Measurements from ENCODE around the gene LTBP4.

Gene LTBP4

GRCh38 chr19:40592170-40592569, 9.0 kb upstream of the LTBP4 start:
- no peak for TF ChIP-seq ZFX (IDR thresholded peaks at IDR 0.05; ENCODE audit: borderline replicate concordance)
- TF ChIP-seq, protein P1, sequence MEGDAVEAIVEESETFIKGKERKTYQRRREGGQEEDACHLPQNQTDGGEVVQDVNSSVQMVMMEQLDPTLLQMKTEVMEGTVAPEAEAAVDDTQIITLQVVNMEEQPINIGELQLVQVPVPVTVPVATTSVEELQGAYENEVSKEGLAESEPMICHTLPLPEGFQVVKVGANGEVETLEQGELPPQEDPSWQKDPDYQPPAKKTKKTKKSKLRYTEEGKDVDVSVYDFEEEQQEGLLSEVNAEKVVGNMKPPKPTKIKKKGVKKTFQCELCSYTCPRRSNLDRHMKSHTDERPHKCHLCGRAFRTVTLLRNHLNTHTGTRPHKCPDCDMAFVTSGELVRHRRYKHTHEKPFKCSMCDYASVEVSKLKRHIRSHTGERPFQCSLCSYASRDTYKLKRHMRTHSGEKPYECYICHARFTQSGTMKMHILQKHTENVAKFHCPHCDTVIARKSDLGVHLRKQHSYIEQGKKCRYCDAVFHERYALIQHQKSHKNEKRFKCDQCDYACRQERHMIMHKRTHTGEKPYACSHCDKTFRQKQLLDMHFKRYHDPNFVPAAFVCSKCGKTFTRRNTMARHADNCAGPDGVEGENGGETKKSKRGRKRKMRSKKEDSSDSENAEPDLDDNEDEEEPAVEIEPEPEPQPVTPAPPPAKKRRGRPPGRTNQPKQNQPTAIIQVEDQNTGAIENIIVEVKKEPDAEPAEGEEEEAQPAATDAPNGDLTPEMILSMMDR (IDR thresholded peaks at IDR 0.05): no peak
- H3K27ac ChIP-seq: peak overlapping the region; percentile 54

- H3K27ac ChIP-seq: no peak overlapping the region
- no peak for TF ChIP-seq ZFX (IDR thresholded peaks at IDR 0.05; ENCODE audit: borderline replicate concordance)
- TF ChIP-seq, protein P1 (IDR thresholded peaks at IDR 0.05): no peak
Measured at GRCh38 chr19:40594255-40594654, 6.9 kb upstream of the LTBP4 start.

DNA sequence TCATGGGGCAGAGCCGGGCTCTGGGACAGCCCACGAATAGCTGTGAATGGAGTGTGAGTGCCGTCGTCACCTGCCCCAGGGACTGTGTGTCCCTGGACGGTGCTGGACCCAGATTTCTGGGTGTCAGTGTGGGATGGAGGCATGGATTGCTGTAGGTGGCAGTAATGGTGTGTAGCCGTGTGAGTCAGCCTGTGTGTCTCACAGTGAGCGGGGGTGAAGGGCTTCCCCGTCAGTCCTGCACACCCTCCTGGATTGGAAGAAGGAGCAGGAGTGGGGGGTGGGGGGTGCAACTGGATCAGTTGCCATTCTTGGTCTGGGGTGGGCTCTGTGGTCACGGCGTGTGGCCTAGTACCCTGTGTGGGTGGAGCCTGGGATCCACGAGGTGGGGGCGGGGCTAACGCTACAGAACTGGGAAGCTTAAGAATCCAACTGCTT, 6.5 kb upstream of the LTBP4 start:
- TF ChIP-seq, protein P1 (IDR thresholded peaks at IDR 0.05): no peak
- no peak for TF ChIP-seq ZFX (IDR thresholded peaks at IDR 0.05; ENCODE audit: borderline replicate concordance)
- no peak overlapping the region for H3K27ac ChIP-seq

DNA sequence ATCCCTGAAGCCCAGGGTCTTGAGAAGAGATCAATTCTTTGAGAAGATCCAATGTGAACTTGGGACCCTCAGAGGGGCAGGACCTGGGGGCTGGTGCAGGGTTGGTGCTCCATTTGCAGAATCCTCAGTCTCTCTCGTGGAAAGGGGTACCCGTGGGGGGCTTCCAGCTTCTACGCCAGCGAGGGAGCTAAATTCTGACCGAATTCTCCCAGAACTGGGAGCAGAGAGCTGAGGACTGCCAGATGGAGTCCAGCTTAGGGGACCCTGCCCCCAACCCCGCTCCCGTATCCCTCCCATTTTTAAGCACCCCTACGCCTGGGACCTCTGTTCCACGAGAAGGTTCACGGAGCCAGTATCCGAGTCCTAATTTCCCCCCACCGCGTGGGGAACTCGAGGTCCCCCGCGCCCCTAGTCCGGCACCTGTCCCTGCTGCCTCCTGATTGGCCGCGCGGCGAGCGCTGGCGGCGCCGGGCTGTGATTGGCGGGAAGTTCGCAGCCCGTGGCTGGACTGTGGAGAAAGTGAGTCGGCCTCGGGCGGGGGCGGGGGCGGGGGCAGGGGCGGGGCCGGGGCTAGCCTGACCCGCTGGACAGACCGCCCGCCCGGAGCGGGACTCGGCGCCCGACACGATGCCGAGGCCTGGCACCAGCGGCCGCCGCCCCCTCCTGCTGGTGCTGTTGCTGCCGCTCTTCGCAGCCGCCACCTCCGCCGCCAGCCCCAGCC, 4.4 kb upstream of the LTBP4 start:
- H3K27ac ChIP-seq: peak overlapping the region; percentile 56; the same call in 1 of the 2 replicates

GRCh38 chr19:40597329-40597838, 3.8 kb upstream of the LTBP4 start:
- TF ChIP-seq ZFX (IDR thresholded peaks at IDR 0.05; ENCODE audit: borderline replicate concordance): no peak
- peak overlapping the region; percentile 56; the same call in 1 of the 2 replicates for H3K27ac ChIP-seq

More for the DNA sequence above, 4.4 kb upstream of the LTBP4 start:
- no peak for TF ChIP-seq ZFX (IDR thresholded peaks at IDR 0.05; ENCODE audit: borderline replicate concordance)
- TF ChIP-seq, protein P1 (IDR thresholded peaks at IDR 0.05): no peak

- TF ChIP-seq, protein P1 (IDR thresholded peaks at IDR 0.05): peak; percentile 97
- no peak for TF ChIP-seq ZFX (IDR thresholded peaks at IDR 0.05; ENCODE audit: borderline replicate concordance)
- H3K27ac ChIP-seq: peak overlapping the region; percentile 56
Measured at GRCh38 chr19:40598121-40598917, 2.9 kb upstream of the LTBP4 start.

DNA sequence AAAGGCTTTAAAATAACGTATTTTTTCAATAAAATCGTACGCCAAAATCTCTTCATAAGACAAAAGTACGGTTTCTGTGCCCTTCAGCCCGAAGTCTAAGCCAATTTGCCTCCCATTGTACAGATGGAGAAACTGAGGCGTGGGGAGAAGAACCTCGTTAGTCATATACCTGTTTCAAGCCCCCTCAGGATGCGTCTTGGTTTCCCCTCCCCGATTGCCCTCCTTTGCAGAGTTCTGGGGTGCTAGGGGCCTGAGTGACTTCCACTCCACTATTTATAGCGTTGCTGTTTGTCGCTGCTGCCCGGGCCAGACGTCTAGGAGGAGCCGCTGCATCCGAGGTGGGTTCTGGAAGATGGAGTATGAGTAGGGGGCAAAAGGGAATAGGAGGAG, 2.3 kb upstream of the LTBP4 start:
- H3K27ac ChIP-seq: peak overlapping the region; percentile 30; the same call in 1 of the 2 replicates
- TF ChIP-seq, protein P1 (IDR thresholded peaks at IDR 0.05): peak; percentile 45
- no peak for TF ChIP-seq ZFX (IDR thresholded peaks at IDR 0.05; ENCODE audit: borderline replicate concordance)
